H1 (cell line): Measurements from ENCODE around the gene CEBPG.

Experiments used
- CTCF ChIP-seq, 3 experiments: IDR thresholded peaks; 1 replicate in 2 of 3; 2 replicates in 1 of 3; pipeline versions ENCODE4 v1.5.1 to v1.6.1; 2011; ENCODE audit warnings: low read length in 3 of 3, mild to moderate bottlenecking in 3 of 3, inconsistent platforms in 2 of 3, low read depth in 1 of 3, moderate library complexity in 1 of 3; ENCODE audit not compliant: insufficient read depth in 1 of 3; ENCODE audit errors: control extremely low read depth in 1 of 3
- EZH2 ChIP-seq: fragments of 200-600 bp; sonication (generic); IDR thresholded peaks from 2 replicates; pipeline ENCODE4 v1.7.1; 2012; ENCODE audit warnings: low read depth, mild to moderate bottlenecking, moderate library complexity, low read length, inconsistent platforms; ENCODE audit not compliant: severe bottlenecking
- POLR2A ChIP-seq, 2 experiments: IDR thresholded peaks; 1 replicate in 1 of 2; 2 replicates in 1 of 2; pipeline ENCODE4 v1.6.1; 2011; ENCODE audit warnings: low read depth in 2 of 2, low read length in 2 of 2, mild to moderate bottlenecking in 2 of 2; ENCODE audit errors: control extremely low read depth in 1 of 2
- TAF1 ChIP-seq: IDR thresholded peaks from 2 replicates; pipeline ENCODE4 v1.6.1; 2011; ENCODE audit warnings: mild to moderate bottlenecking, low read depth, low read length

- no peak for TF ChIP-seq POLR2A (IDR thresholded peaks at IDR 0.05; ENCODE audit: control extremely low read depth in 1 of 2, low read depth in 2 of 2, low read length in 2 of 2)
- no peak for TF ChIP-seq EZH2
- no peak for TF ChIP-seq CTCF (IDR thresholded peaks at IDR 0.05; ENCODE audit: control extremely low read depth in 1 of 3, insufficient read depth in 1 of 3, low read depth in 1 of 3, low read length in 3 of 3)
- TF ChIP-seq TAF1: no peak
Observed at GRCh38 chr19:33370783-33371182, 2.7 kb upstream of the CEBPG start.
